GM18519 (cell line): ENCODE data around the gene TRERF1.

Source experiments
- ATAC-seq: cut with Tn5 transposase; IDR thresholded peaks from one replicate; pipeline ENCODE4 v1.9.1; 2021; ENCODE audit warnings: mild to moderate bottlenecking, moderate library complexity; ENCODE audit not compliant: unreplicated experiment, low FRiP score

Gene TRERF1

GRCh38 chr6:42400061-42400760 lies 51.5 kb downstream of the TRERF1 start:
- ATAC-seq = no peak

GRCh38 chr6:42396720-42397119 lies 55.0 kb downstream of the TRERF1 start:
- ATAC-seq = no peak

DNA sequence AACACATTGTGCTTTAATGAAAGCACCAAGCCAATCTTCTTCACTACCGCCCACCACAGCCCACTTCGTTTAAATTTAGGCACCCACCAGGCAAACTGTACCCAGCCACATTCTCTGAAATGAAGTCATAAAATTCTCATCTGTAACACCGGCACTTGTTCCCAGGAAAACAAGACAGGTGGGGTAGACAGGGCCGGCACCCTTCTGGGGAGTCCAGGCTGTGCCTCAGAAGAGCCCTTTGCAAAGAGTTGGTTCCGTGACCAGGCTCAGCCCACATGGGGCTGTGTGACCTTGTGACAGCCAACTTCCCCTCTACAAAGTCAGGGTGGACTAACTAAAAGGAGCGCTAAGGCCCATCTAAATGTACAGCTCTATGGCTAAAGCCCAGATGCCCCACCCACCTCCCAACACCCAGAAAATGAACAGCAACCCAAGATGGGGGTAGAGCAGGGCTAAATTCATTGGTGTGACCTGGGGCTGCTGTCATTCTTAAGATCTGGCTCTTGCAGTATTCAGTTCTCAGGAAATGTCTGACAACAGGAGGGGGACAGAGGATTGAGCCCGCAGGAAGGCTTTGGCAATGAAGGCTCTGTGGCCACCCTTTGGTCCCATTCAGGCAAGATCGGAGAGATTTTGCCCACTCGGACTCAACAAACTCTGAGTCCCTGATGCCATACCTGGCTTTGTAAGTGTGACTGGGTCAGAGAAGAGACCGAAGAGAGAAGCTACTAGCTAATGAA lies 56.7 kb downstream of the TRERF1 start:
- ATAC-seq = no peak

DNA sequence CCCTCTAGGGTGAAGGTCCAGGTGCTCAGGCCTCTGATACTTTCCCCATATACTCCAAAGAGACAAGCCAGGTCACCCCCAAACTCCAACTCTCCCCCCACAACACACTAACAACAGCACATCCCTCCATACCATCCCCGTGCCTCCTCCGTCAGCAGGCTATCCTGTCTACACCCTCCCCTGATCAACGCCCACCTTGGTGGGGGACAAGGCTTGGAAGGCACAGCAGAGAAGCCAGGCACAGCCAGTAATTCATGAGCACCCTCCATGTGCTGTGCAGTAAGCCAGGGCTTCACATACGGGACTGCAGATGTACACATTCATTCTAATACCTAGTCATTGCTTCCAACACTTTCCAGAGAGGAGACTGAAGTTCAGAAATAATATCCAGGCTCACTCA lies 57.6 kb downstream of the TRERF1 start:
- ATAC-seq = no peak

DNA sequence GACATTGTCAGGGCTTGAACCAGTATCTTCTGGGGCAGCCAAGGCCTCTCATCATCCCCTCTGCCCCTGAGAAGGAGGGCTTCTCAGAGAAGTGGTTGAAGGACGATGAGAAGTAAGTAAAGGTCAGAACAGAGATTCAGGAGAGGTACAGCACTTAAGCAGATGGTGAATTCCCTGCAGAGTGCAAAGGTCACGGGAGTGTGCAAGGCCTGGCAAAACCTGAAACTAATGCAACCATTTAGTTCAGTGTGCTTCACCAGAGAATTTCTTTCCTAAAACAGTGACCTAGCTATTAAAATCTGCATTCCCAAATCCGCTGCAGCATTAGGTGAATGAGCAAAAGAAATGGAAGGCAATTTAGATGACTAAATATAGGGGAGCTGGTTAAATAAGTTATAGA lies 58.4 kb downstream of the TRERF1 start:
- ATAC-seq = no peak

GRCh38 chr6:42392833-42393232 lies 58.9 kb downstream of the TRERF1 start:
- ATAC-seq = no peak

DNA sequence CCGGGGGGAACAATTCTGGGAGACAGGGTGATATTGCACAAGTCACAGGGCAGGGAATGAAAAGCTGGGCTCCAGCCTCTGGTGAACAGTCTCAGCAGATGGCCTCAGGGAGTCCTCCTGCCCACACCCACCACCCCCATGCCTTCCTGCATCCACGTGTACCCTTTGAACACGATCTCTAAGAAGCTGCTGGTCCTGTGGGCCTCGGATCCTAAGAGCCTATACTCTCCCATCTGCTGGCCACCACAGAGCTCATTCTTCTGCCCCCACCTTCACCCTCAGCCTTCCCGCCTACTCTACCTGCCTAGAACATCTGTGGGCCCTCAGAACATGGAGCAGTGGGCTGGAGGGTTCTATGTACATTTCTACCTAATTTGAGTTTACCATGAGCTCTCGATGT lies 60.3 kb downstream of the TRERF1 start:
- no peak for ATAC-seq

GRCh38 chr6:42390228-42390934 lies 61.3 kb downstream of the TRERF1 start:
- no peak for ATAC-seq

DNA sequence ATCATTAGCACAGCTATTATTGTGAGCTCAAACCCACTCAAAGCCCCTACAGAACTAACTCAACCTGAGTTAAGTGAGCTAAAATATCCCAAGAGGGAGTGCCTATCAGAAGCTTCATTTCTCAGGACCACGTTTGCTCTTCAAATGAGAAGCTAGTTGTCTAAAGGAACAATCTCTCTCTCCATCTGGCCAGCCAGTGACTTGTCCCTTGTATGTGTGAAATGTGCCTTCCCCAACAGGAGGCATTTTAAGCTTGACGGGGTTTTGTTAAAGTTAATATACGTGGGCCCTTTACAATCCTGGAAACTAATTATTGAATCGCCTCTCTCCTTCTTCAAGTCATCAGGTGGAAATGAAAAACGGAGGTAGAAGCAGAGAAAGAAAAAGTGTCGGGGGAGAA lies 62.0 kb downstream of the TRERF1 start:
- ATAC-seq = no peak

DNA sequence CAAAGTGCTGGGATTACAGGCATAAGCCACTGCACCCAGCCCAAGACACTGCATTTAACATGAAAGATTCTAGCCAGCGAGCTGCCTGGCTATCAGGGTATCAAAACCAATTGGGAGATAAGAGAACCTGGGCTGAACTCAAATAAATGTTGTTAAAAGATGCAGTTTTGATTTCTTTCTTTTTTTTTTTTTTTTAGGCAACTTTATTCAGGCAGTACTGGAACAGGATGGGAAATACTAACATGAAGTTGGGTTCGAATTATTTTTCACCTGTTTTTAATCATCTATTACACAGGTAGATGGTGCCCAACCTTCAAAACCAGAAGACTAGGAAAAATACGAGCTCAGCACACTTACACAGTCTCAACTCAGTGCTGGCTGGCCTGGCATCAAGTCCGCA lies 63.7 kb downstream of the TRERF1 start:
- no peak for ATAC-seq

GRCh38 chr6:42387336-42387735 lies 64.4 kb downstream of the TRERF1 start:
- no peak for ATAC-seq

GRCh38 chr6:42385339-42385738 lies 66.4 kb downstream of the TRERF1 start:
- no peak for ATAC-seq

- ATAC-seq = no peak
These were observed 68.1 kb downstream of the TRERF1 start for GRCh38 chr6:42383421-42384205.

GRCh38 chr6:42381850-42382249 lies 69.9 kb downstream of the TRERF1 start:
- no peak for ATAC-seq

DNA sequence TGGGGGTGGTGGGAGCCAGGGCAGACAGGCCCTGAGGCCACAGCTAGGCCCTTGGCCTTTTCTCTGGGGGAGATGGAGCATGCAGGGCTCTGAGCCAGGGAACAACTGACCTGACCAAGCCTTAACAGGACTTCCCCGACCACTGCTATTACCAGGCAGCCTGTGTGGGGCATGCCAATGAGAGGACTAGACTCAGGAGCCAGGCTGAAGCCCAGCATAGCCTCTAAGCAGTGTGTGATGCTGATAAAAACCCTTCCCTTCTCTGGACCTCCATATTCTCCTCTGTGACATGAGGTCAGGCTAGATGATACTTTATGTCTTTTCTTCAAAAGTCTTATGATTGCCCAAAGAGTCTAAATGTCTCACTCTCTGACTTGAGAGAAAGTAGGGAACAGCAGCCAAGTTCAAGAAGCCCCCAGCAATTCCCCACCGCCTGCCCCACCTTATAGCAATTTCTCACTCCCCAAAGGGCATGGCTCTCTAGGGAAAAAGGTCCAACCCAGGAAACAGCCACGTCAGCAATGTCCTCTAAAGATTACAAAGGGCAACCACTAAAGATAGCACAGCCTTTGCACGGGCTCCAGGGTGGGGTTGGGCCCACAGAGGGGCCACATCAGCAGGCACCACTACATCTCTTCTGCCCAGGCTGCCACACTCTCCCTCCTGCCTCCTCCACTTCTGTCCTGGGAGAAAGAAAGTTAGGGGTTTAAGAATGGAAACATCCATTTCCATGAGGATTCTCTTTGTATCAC lies 71.3 kb downstream of the TRERF1 start:
- ATAC-seq = no peak

- no peak for ATAC-seq
These were observed 73.2 kb downstream of the TRERF1 start for GRCh38 chr6:42378536-42378935.

- ATAC-seq = no peak
These were observed 73.6 kb downstream of the TRERF1 start for GRCh38 chr6:42378125-42378524.

- no peak for ATAC-seq
These were observed 76.6 kb downstream of the TRERF1 start for GRCh38 chr6:42375007-42375635.

GRCh38 chr6:42374018-42374669 lies 77.6 kb downstream of the TRERF1 start:
- ATAC-seq = no peak
